Stimulated activated CD4-positive, alpha-beta T cell treated with anti-CD3 and anti-CD28 coated beads, TNF-alpha, amount 100 ng/mL, for 24 hours (primary cell): ENCODE results near the gene GAK.
"Not testable (repeated sequence)": the region's sequence is repeated elsewhere in the genome, so short reads cannot be mapped to it uniquely, and the experiment has no call there.

Experiments used
- DNase-seq, 3 experiments: peaks; one replicate each; pipeline ENCODE4 v3.0.0-alpha.2; 2020; ENCODE audit warnings: low read depth in 3 of 3

GAK gene

GRCh38 chr4:819401-820229 lies 112.5 kb downstream of the GAK start:
- no peak for DNase-seq

- DNase-seq: no peak
Measured at GRCh38 chr4:818106-818921, 113.8 kb downstream of the GAK start.

- DNase-seq: no peak
Measured at GRCh38 chr4:815464-816146, 116.5 kb downstream of the GAK start.

- no peak for DNase-seq
Measured at GRCh38 chr4:814312-814850, 117.7 kb downstream of the GAK start.

- no peak for DNase-seq
Measured at GRCh38 chr4:813900-814299, 118.2 kb downstream of the GAK start.

GRCh38 chr4:808860-809570 lies 123.1 kb downstream of the GAK start:
- DNase-seq: no peak

- no peak for DNase-seq
Measured at GRCh38 chr4:807792-808191, 124.3 kb downstream of the GAK start.

- DNase-seq: not testable (repeated sequence)
Measured at GRCh38 chr4:806979-807378, 125.1 kb downstream of the GAK start.

- no peak for DNase-seq
Measured at GRCh38 chr4:804804-805203, 127.3 kb downstream of the GAK start.

GRCh38 chr4:803884-804283 lies 128.2 kb downstream of the GAK start:
- DNase-seq: no peak

- DNase-seq: no peak
Measured at GRCh38 chr4:801436-802124, 130.5 kb downstream of the GAK start.
